Measurements from ENCODE around the gene TUBA8.
"Not testable (repeated sequence)": the region's sequence is repeated elsewhere in the genome, so short reads cannot be mapped to it uniquely, and the experiment has no call there.

- TF ChIP-seq CTCF (conservative IDR thresholded peaks at IDR 0.05 in 1 of 2, IDR thresholded peaks at IDR 0.05 in 1 of 2; ENCODE audit: low read depth in 1 of 2, low read length in 2 of 2); EZH2 (IDR thresholded peaks at IDR 0.05; ENCODE audit: low read length, missing control alignments): not testable (repeated sequence)
These were observed 46.9 kb upstream of the TUBA8 start for GRCh38 chr22:18063715-18064114.

Data from fibroblast of lung (primary cell).